A673 (cell line): Measurements from ENCODE around the gene SYNE2. TPM values are rescaled to one million over a fixed set of nuclear protein-coding genes. Genes with fewer than 3 reads are reported as not detected.

Experiments used
- BruUV-seq: library from RNA; stranded (reverse); fragments of 400-500 nt; replicated peaks from 2 replicates; lab custom pipeline; 2021; lab: Mats Ljungman, UMichigan
- CTCF ChIA-PET: fragments of 300-600 bp; sonication (Branson Sonifier 250); formaldehyde crosslinking; loops from one replicate; lab custom pipeline; 2022; ENCODE audit warnings: antibody characterized with exemption; lab: Charles Lee
- POLR2A ChIA-PET: fragments of 300-600 bp; sonication (Branson Sonifier 250); formaldehyde crosslinking; loops from one replicate; lab custom pipeline; 2022; ENCODE audit warnings: antibody characterized with exemption; ENCODE audit not compliant: low non-redundant PET; lab: Charles Lee
- DNase-seq: peaks from one replicate; pipeline ENCODE4 v3.0.0-alpha.2; 2015; ENCODE audit warnings: low spot score
- H3K27ac ChIP-seq: fragments of 200-600 bp; sonication (generic); 2 replicates; pipeline ENCODE4 v1.5.1; 2016; ENCODE audit warnings: mixed run types, low read depth, mild to moderate bottlenecking, mixed read lengths, antibody characterized with exemption, low read length; ENCODE audit not compliant: poor library complexity, severe bottlenecking
- H3K27me3 ChIP-seq: fragments of 200-600 bp; sonication (generic); replicated peaks from 2 replicates; pipeline ENCODE4 v1.6.1; 2017; ENCODE audit warnings: mixed run types, low read depth, mild to moderate bottlenecking, mixed read lengths, antibody characterized with exemption, low read length; ENCODE audit not compliant: insufficient read depth, poor library complexity
- H3K36me3 ChIP-seq: fragments of 200-600 bp; sonication (generic); 2 replicates; pipeline ENCODE4 v1.6.1; 2016; ENCODE audit warnings: mixed run types, mild to moderate bottlenecking, mixed read lengths, antibody characterized with exemption, low read length; ENCODE audit not compliant: insufficient read depth, poor library complexity, severe bottlenecking
- H3K4me1 ChIP-seq: fragments of 200-600 bp; sonication (generic); 2 replicates; pipeline ENCODE4 v1.6.1; 2017; ENCODE audit warnings: mixed run types, mild to moderate bottlenecking, mixed read lengths, antibody characterized with exemption, low read length; ENCODE audit not compliant: insufficient read depth, poor library complexity, severe bottlenecking
- H3K4me3 ChIP-seq: fragments of 200-600 bp; sonication (generic); 2 replicates; pipeline ENCODE4 v1.5.1; 2016; ENCODE audit warnings: low read depth, mixed run types, mild to moderate bottlenecking, mixed read lengths, low read length; ENCODE audit not compliant: poor library complexity, severe bottlenecking
- H3K9me3 ChIP-seq: fragments of 200-600 bp; sonication (generic); 2 replicates; pipeline ENCODE4 v1.6.1; 2016; ENCODE audit warnings: mixed run types, low read depth, mild to moderate bottlenecking, mixed read lengths, antibody characterized with exemption, low read length; ENCODE audit not compliant: poor library complexity, severe bottlenecking
- EZH2 ChIP-seq: fragments of 200-600 bp; sonication (generic); IDR thresholded peaks from 2 replicates; pipeline ENCODE4 v1.6.1; 2017; ENCODE audit warnings: borderline replicate concordance, low read depth, mild to moderate bottlenecking, mixed read lengths, antibody characterized with exemption, low read length; ENCODE audit not compliant: poor library complexity, severe bottlenecking
- intact Hi-C: fragments of 100-400 bp; cut with micrococcal nuclease; formaldehyde crosslinking; loops from one replicate; pipeline ENCODE4 v1.10.0; 2022; ENCODE audit not compliant: unreplicated experiment
- total RNA-seq: library from RNA; stranded (reverse); gene quantifications from 2 replicates; pipeline ENCODE4 v1.2.3, GENCODE V29; 2021
- TF ChIP-seq, protein P1 (sequence below): fragments of 300-800, 200-600 bp; sonication (generic); conservative IDR thresholded peaks from 2 replicates; pipeline ENCODE4 v1.5.1; 2017; ENCODE audit warnings: low read depth, mild to moderate bottlenecking, antibody characterized with exemption, low read length, moderate library complexity, mixed read lengths

Gene SYNE2
- total RNA-seq, 1 experiment from 2014 or later: 68.2 TPM

DNA sequence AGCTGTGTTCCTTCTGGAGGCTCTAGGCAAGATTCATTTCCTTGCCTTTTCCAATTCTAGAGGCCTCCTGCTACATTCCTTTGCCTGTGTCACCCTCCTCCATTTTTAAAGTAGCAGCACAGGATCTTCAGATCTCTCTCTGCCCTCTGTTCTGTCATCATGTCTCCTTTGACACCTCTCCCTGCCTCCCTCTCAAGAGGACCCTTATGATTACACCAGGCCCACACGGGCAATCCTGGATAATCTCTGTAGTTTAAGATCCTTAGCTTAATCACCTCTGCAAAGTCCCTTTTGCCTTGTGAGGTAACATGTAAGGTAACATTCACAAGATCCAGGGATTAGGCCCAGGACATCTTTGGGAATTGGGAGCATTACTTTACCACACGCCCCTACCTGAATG, 155.2 kb downstream of the SYNE2 start:
- Histone ChIP-seq H3K4me3 (no peak overlapping the region), H3K27me3 (no peaks in the 10 kb centered on the region), H3K4me1 (no peaks in the 10 kb centered on the region), H3K36me3 (peaks cover 6% of the 10 kb centered on the region), H3K9me3 (no peaks in the 10 kb centered on the region), H3K27ac (no peak overlapping the region)
- BruUV-seq: no TSS peak
- ChIA-PET POLR2A (no interaction called here), CTCF (no interaction called here)
- intact Hi-C loops: no loop called here
- DNase-seq: no peak
- TF ChIP-seq, protein P1, sequence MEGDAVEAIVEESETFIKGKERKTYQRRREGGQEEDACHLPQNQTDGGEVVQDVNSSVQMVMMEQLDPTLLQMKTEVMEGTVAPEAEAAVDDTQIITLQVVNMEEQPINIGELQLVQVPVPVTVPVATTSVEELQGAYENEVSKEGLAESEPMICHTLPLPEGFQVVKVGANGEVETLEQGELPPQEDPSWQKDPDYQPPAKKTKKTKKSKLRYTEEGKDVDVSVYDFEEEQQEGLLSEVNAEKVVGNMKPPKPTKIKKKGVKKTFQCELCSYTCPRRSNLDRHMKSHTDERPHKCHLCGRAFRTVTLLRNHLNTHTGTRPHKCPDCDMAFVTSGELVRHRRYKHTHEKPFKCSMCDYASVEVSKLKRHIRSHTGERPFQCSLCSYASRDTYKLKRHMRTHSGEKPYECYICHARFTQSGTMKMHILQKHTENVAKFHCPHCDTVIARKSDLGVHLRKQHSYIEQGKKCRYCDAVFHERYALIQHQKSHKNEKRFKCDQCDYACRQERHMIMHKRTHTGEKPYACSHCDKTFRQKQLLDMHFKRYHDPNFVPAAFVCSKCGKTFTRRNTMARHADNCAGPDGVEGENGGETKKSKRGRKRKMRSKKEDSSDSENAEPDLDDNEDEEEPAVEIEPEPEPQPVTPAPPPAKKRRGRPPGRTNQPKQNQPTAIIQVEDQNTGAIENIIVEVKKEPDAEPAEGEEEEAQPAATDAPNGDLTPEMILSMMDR: no peak
- no peak for TF ChIP-seq EZH2

DNA sequence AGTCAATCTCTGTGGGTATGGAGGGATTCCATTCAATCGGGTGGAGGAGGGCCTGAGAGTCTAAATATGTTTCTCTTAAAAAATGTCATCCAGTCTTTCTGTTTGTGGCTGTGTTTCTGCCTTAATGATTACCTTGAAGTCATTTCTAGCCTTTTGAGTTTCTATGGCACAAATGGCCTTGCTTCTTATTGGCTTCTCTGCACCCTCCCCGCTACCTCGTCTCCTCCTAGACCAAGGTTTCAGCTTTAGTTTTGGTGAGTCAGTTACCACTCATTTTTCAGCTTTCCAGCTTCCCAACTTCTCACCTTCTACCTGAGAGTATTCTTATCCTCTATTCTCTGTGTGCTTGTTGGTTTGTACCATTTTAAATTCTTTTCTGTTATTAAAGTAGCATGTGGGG, 159.2 kb downstream of the SYNE2 start:
- no peak overlapping the region for H3K4me3 ChIP-seq
- no peak overlapping the region for H3K27ac ChIP-seq
- no peaks in the 10 kb centered on the region for H3K4me1 ChIP-seq
- ChIA-PET POLR2A (no interaction called here), CTCF (no interaction called here)
- no peaks in the 10 kb centered on the region for H3K27me3 ChIP-seq
- peaks cover 4% of the 10 kb centered on the region for H3K36me3 ChIP-seq
- intact Hi-C loops: loop anchor here (5.0 kb wide), 1 partner anchor 290 kb away; no protein-coding TSS in a partner anchor
- no peak for TF ChIP-seq EZH2
- TF ChIP-seq, protein P1: no peak
- no TSS peak for BruUV-seq
- DNase-seq: no peak
- H3K9me3 ChIP-seq: peaks cover 7% of the 10 kb centered on the region

DNA sequence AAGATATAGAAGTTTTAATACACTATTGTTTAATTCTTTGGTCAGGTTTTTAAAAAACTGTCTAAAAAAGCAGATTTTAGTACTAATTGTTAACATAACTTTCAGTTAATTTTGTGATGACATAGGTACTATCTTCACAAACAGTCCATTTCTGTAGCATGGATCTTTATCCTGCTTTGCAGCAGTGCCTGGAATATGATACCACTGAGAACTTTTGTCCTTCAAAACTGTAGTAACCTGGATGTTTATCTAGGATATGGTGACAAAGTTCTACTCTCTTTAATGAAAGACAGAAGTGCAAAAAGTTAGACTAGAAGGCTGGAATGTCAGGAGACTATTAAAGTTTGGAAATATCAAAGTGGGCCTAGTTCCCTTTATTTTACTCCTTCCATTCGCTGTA, 159.9 kb downstream of the SYNE2 start:
- H3K27ac ChIP-seq: no peak overlapping the region
- ChIA-PET POLR2A (no interaction called here), CTCF (no interaction called here)
- H3K4me1 ChIP-seq: no peaks in the 10 kb centered on the region
- intact Hi-C loops: loop anchor here (5.0 kb wide), 1 partner anchor 290 kb away; no protein-coding TSS in a partner anchor
- no peaks in the 10 kb centered on the region for H3K27me3 ChIP-seq
- no peaks in the 10 kb centered on the region for H3K36me3 ChIP-seq
- no peak for TF ChIP-seq EZH2
- TF ChIP-seq, protein P1: no peak
- peaks cover 7% of the 10 kb centered on the region for H3K9me3 ChIP-seq
- no peak for DNase-seq
- no TSS peak for BruUV-seq
- no peak overlapping the region for H3K4me3 ChIP-seq
